ENCODE measurements around the gene MAP2K6. TPM values are rescaled to one million over a fixed set of nuclear protein-coding genes. Genes with fewer than 3 reads are reported as not detected.

MAP2K6 gene
- total and polyA plus RNA-seq, 2 donors (not counting 3 experiments of a cell fraction or from before 2014, with no cell fraction given): 5.9 to 13.9 TPM

- dilution Hi-C loops (cut with MboI; ENCODE audit: extremely low pct_ligation_motif_present, low sequenced_read_pairs): no loop called here
- CTCF ChIA-PET: interaction anchor here (0.8 kb wide), 1 partner anchor 152 kb away, joined by 4 read pairs; no protein-coding TSS in a partner anchor
- no peak for FAIRE-seq
These were observed 72.5 kb downstream of the MAP2K6 start for GRCh38 chr17:69486779-69487637.

More at GRCh38 chr17:69486779-69487637, 72.5 kb downstream of the MAP2K6 start:
- H3K4me3 ChIP-seq (replicated peaks in 1 of 3; ENCODE audit: insufficient read depth in 1 of 3, low read depth in 1 of 3, low read length in 3 of 3): no peak overlapping the region
- POLR2A ChIA-PET: no interaction called here
- H3K79me2 ChIP-seq (ENCODE audit: control insufficient read depth, insufficient read depth, low read length): no peaks in the 10 kb centered on the region
- no peaks in the 10 kb centered on the region for H4K20me1 ChIP-seq (replicated peaks; ENCODE audit: control insufficient read depth, extremely low read depth, insufficient read depth, low read length)
- H3K4me1 ChIP-seq (ENCODE audit: control insufficient read depth, extremely low read depth, insufficient read depth, low read length): no peaks in the 10 kb centered on the region
- no peaks in the 10 kb centered on the region for H3K9me3 ChIP-seq (replicated peaks; ENCODE audit: control insufficient read depth, insufficient read depth, low read length)
- H2AFZ ChIP-seq (ENCODE audit: low read depth, low read length): no peak overlapping the region
- TF ChIP-seq GATA2 (IDR thresholded peaks at IDR 0.05; ENCODE audit: insufficient read depth, insufficient read length, low read depth, low read length) (no peak), POLR2A (IDR thresholded peaks at IDR 0.05; ENCODE audit: low read depth, low read length) (no peak), JUN (IDR thresholded peaks at IDR 0.05; ENCODE audit: borderline replicate concordance, insufficient read depth, insufficient read length, low read depth) (no peak), CTCF (IDR thresholded peaks at IDR 0.05; ENCODE audit: extremely low read depth in 1 of 2, insufficient read depth in 1 of 2, low read depth in 1 of 2, low read length in 2 of 2) (no peak), MYC (IDR thresholded peaks at IDR 0.05; ENCODE audit: low read depth, low read length) (no peak), MAX (IDR thresholded peaks at IDR 0.05; ENCODE audit: insufficient read depth, insufficient read length) (no peak), POLR2AphosphoS5 (IDR thresholded peaks at IDR 0.05; ENCODE audit: insufficient read depth, low read depth, low read length) (no peak), FOS (IDR thresholded peaks at IDR 0.05; ENCODE audit: borderline replicate concordance, insufficient read depth, low read length) (no peak), EZH2 (IDR thresholded peaks at IDR 0.05; ENCODE audit: borderline replicate concordance, low read depth, low read length, severe bottlenecking) (no peak)
- no peak overlapping the region for H3K27ac ChIP-seq (ENCODE audit: insufficient read depth, low read depth, low read length)
- intact Hi-C loops (cut with micrococcal nuclease): no loop called here
- H3K27me3 ChIP-seq (ENCODE audit: control insufficient read depth in 2 of 2, insufficient read depth in 2 of 2, low read length in 2 of 2): no peaks in the 10 kb centered on the region
- no peak overlapping the region for H3K9ac ChIP-seq (replicated peaks; ENCODE audit: extremely low read depth, insufficient read depth, low read length)
- H3K9me1 ChIP-seq (replicated peaks; ENCODE audit: control insufficient read depth, extremely low read depth, insufficient read depth, low read length): no peaks in the 10 kb centered on the region
- no peak overlapping the region for H3K4me2 ChIP-seq (ENCODE audit: insufficient read depth, low read length)
- DNase-seq (ENCODE audit: low read depth, low spot score): no peak
- no peaks in the 10 kb centered on the region for H3K36me3 ChIP-seq (ENCODE audit: control insufficient read depth in 2 of 2, extremely low read depth in 1 of 2, insufficient read depth in 2 of 2, low read length in 2 of 2)
- no TSS peak for BruUV-seq (replicated peaks)

Measured in endothelial cell of umbilical vein (primary cell).